BJ (cell line): ENCODE results near the gene TMEM169. TPM values are rescaled to one million over a fixed set of nuclear protein-coding genes. Genes with fewer than 3 reads are reported as not detected.

Source experiments
- CTCF ChIA-PET: fragments of 350-600 bp; formaldehyde crosslinking; extraction: SDS; loops from one replicate; lab custom pipeline; 2021; ENCODE audit warnings: antibody characterized with exemption, inconsistent platforms; lab: Yijun Ruan, JAX
- POLR2A ChIA-PET: fragments of 300-600 bp; sonication (Branson Sonifier 250); formaldehyde crosslinking; extraction: SDS; loops from one replicate; lab custom pipeline; 2021; ENCODE audit warnings: antibody characterized with exemption; lab: Charles Lee
- DNase-seq: peaks from one replicate; pipeline ENCODE4 v3.0.0-alpha.2; 2011; ENCODE audit warnings: low read depth
- H3K27me3 ChIP-seq: 2 replicates; pipeline ENCODE4 v1.6.0; 2011; ENCODE audit warnings: low read length; ENCODE audit not compliant: control insufficient read depth, insufficient read depth
- H3K36me3 ChIP-seq: 2 replicates; pipeline ENCODE4 v1.5.1; 2011; ENCODE audit warnings: low read length; ENCODE audit not compliant: control insufficient read depth, insufficient read depth
- H3K4me3 ChIP-seq: 2 replicates; pipeline ENCODE4 v1.5.1; 2011; ENCODE audit warnings: low read depth, mild to moderate bottlenecking, control low read depth, low read length
- CTCF ChIP-seq: IDR thresholded peaks from 2 replicates; pipeline ENCODE4 v1.5.1; 2011; ENCODE audit warnings: low read depth, mild to moderate bottlenecking, control low read depth, inconsistent platforms, low read length, moderate library complexity; ENCODE audit not compliant: insufficient read depth
- polyA plus RNA-seq: library from polyadenylated mRNA; depleted of rRNA; stranded (reverse); fragments of >200 nt; gene quantifications from 2 replicates; pipeline ENCODE4 v1.2.3, GENCODE V29; 2011

TMEM169 gene
- polyA plus RNA-seq, 1 experiment = 0.10 TPM

DNA sequence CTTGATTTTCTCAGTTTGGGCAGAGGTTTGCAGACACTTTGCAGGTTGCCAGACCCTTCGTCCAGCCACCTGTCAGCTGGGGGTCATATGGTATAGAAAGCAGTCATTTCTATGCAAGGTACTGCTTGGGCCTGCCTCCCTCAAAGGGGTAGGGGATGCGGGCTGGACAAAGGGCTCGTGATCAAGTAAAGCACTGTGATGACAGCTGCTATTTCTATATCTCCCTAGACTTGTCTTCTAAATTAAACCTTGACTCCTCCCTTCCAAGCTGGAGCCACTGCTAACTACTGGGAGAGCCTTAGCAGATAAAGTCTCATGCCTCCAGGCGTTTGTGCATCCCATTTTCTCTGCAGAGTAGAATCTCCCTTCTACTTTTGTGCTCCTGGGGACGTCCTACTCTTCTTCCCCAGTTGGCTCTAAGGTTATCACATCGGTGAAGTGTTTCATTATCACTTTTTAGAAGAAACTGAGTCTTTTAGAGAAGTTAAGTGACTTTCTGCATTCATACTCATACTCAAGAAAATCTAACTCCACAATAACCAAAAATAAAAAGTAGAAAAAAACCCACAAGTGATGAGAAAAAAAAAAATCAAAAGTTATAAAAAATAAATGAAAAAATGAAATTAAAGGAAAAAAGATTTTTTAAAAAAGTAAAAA is 26.7 kb downstream of the TMEM169 start:
- POLR2A ChIA-PET = no interaction called here
- H3K27me3 ChIP-seq = peaks cover 2% of the 10 kb centered on the region; the same call in 1 of the 2 replicates
- H3K36me3 ChIP-seq = peaks cover 2% of the 10 kb centered on the region; the same call in 1 of the 2 replicates
- no peak for DNase-seq
- TF ChIP-seq CTCF = no peak
- H3K4me3 ChIP-seq = peak overlapping the region; percentile 92
- CTCF ChIA-PET = interaction anchor here (0.6 to 2.0 kb wide), 4 partner anchors 76 to 1710 kb away, joined by 3 to 6 read pairs (median 5); no protein-coding TSS in a partner anchor

GRCh38 chr2:216108967-216109921 is 27.5 kb downstream of the TMEM169 start, which contains the start of gene XRCC5:
Gene XRCC5 (plus strand): TSS chr2:216109348. CDS start chr2:216109437, 89 bp downstream.
- no peak for TF ChIP-seq CTCF
- ChIA-PET POLR2A (interaction anchor here (0.7 kb wide), 1 partner anchor 188 kb away, joined by 3 read pairs; no protein-coding TSS in a partner anchor), CTCF (interaction anchor here (0.6 to 2.0 kb wide), 16 partner anchors 10 to 557 kb away, joined by 3 to 7 read pairs (median 4); no protein-coding TSS in a partner anchor)
- H3K4me3 ChIP-seq = peak within 1 kb of the TSS; percentile 92
- H3K36me3 ChIP-seq = peaks cover 3% of the 10 kb centered on the region; the same call in 1 of the 2 replicates
- peak; percentile 91 for DNase-seq
- H3K27me3 ChIP-seq = peaks cover 2% of the 10 kb centered on the region; the same call in 1 of the 2 replicates

DNA sequence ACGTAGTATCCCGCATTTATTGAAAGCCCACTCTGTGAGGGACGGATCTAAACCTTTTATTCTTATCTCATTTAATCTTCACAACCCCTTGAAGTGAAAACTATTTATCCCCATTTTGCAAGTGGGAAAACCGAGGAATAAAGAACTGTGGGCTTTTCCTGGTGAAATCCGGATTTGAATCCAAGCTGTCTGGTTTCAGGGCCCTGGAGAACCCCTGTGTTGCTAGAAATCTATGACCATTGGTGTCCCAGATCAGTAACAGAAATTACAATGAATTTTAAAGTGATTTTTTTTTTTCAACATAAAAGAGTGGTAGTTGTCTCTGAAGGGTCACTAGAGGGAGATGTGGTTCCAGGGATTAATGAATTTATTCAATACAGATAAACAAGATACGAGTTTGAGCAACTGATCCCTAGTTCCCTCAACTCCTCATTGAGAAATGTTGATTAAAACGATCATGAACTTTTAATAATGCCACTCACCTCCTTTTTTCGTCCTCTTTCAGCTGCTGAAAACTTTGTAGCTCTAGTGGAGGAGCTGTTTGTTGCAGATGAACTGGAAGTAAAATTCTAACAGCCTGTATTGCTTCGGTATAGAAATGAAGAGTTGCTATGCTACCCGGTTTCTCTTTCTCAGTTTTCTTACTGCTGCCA is 28.4 kb downstream of the TMEM169 start:
- peaks cover 3% of the 10 kb centered on the region; the same call in 1 of the 2 replicates for H3K36me3 ChIP-seq
- POLR2A ChIA-PET = no interaction called here
- TF ChIP-seq CTCF = peak; percentile 55

DNA sequence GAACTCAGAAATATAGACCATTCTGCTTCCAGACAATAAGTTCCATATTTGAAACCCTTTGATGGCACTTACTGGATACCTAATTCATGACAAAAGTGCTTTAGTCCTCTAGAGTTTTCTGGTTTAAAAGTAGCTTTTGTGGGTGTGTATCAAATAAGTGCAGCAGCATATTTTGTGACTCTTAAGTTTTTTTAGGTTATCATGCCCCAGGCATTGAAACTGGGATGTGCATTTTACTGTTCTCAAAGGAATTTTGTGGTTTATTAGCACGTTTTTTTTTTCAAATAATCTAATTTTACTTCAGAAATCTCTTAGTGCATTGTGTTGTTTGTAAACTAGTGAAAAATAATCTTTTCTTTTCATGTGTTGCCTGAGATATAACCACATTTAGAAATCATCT is 28.9 kb downstream of the TMEM169 start:
- DNase-seq = no peak
- CTCF ChIA-PET = interaction anchor here (0.6 to 2.0 kb wide), 14 partner anchors 9 to 546 kb away, joined by 3 to 7 read pairs (median 3); no protein-coding TSS in a partner anchor
- POLR2A ChIA-PET = interaction anchor here (0.6 kb wide), 1 partner anchor 63 kb away, joined by 5 read pairs; no protein-coding TSS in a partner anchor
- no peak for TF ChIP-seq CTCF
- Histone ChIP-seq H3K4me3 (peak overlapping the region; percentile 92), H3K27me3 (no peaks in the 10 kb centered on the region), H3K36me3 (peaks cover 3% of the 10 kb centered on the region; the same call in 1 of the 2 replicates)

More for the DNA sequence above, 28.4 kb downstream of the TMEM169 start:
- Histone ChIP-seq H3K27me3 (peaks cover 2% of the 10 kb centered on the region; the same call in 1 of the 2 replicates), H3K4me3 (peak overlapping the region; percentile 92)
- DNase-seq = no peak
- CTCF ChIA-PET = interaction anchor here (0.6 to 2.0 kb wide), 21 partner anchors 10 to 547 kb away, joined by 3 to 7 read pairs (median 3); no protein-coding TSS in a partner anchor
